CD4-positive, alpha-beta T cell treated with Interleukin-1 beta for 1 hour (primary cell): ENCODE results near the gene CCDC88B.

Source experiments
- DNase-seq, 2 donors: peaks; one replicate each; pipeline ENCODE4 v3.0.0-alpha.2; 2020 to 2022

CCDC88B gene

DNA sequence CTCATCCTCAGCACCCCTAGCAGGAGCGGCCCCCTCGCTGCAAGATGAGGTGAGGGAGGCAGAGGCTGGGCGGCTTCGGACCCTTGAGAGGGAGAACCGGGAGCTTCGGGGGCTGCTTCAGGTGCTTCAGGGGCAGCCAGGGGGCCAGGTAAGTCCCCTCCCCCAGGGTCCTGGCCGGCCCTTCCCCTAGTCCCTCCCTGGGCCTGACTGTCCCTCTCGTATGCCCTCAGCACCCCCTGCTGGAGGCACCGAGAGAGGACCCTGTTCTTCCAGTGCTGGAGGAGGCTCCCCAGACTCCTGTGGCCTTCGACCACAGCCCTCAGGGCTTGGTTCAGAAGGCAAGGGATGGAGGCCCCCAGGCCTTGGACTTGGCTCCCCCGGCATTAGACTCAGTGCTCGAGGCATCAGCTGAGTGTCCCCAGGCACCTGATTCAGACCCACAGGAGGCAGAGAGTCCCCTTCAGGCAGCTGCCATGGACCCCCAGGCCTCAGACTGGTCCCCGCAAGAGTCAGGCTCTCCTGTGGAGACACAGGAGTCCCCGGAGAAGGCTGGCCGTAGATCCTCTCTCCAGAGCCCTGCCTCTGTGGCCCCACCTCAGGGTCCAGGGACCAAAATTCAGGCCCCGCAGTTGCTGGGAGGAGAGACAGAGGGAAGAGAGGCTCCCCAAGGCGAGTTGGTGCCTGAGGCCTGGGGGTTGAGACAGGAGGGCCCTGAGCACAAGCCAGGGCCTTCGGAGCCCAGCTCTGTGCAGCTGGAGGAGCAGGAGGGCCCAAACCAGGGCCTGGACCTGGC is 4.0 kb downstream of the CCDC88B start:
- DNase-seq = no peak

DNA sequence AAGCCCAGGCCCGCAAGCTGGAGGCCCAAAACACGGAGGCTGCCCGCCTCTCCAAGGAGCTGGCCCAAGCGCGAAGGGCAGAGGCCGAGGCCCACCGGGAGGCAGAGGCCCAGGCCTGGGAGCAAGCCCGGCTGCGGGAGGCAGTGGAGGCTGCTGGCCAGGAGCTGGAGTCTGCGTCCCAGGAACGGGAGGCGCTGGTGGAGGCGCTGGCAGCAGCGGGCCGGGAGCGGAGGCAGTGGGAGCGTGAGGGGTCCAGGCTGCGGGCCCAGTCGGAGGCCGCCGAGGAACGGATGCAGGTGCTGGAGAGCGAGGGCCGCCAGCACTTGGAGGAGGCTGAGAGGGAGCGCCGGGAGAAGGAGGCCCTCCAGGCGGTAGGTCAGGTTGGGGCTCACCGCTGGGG is 4.8 kb downstream of the CCDC88B start:
- no peak for DNase-seq

DNA sequence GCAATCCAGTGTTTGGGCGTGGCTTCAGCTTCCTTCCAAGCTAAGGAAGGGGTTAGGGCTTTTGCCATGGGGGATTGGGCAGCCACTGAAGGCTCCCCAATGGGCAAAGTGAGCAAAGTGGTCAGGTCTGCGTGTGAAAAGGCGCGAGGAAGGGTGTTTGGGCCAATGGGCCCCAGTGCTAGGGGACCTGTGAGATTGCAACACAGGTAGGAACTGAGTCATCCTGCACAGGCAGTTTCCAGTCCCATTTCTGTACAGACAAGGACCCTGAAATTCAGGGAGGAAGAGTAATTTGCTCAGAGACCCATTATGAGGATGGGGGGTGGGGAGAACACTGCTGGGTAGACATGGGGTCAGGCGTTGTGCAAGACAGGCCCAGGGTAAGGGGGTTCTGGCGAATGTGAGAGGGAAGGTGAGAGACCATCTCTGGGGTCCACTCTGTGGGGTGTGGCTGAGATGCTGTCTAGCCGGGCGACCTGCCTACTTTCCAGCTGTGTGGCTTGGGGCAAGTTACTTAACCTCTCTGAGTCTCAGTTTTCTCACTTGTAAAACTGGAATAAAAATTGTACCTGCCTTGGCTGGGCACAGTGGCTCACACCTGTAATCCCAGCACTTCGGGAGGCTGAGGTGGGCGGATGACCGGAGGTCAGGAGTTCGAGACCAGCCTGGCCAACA is 7.3 kb downstream of the CCDC88B start:
- DNase-seq = no peak

DNA sequence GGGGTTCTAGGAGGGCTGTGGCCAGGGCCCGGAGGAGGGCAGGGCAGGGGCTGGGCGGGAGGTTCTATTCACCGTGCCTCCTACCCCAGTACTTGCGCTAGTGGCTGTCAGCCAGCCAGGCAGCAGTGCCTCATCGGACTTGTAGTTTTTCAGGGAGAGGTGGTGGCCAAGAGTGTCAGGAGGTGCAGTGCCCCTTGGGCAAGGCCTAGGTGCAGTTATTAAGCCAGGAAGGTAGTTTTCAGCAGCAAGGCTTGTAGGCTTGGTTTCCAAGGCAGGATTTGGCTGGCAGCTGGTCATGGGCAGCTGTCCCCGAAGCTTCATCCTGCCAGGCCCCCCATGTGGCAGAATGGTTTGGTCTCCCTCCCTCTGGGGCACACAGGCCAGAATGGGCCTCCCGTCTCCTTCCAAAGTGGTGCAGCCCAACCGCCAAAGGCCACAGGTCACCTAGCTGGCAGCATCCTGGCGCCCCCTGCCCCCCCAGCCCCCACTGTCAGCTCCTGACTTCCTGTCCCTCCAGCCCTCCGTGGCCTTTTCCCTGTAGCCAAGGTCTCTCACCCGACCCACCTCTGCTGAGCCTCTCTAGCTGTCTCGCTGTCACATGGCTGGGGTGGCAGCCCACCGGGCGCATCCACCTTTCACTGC is 8.5 kb downstream of the CCDC88B start:
- DNase-seq = no peak

- no peak for DNase-seq
Observed at GRCh38 chr11:64349025-64349387, 9.0 kb downstream of the CCDC88B start.

DNA sequence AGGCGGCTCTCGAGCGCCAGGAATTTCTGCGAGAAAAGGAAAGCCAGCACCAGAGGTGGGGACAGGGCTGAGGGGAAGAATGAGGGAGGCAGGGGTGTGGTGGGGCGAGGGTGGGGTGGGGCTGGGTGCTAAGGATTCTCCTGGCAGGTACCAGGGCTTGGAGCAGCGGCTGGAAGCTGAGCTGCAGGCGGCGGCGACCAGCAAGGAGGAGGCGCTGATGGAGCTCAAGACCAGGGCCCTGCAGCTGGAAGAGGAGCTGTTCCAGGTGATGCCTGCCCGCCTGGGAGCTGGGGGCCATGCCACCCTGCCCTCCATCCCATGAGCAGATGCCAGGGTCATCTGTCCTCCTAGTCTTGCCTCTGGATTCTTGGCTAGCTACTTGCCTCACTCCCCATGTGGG is 9.4 kb downstream of the CCDC88B start:
- DNase-seq = no peak

- DNase-seq = no peak
Observed at GRCh38 chr11:64351136-64351631, 11.2 kb downstream of the CCDC88B start.

DNA sequence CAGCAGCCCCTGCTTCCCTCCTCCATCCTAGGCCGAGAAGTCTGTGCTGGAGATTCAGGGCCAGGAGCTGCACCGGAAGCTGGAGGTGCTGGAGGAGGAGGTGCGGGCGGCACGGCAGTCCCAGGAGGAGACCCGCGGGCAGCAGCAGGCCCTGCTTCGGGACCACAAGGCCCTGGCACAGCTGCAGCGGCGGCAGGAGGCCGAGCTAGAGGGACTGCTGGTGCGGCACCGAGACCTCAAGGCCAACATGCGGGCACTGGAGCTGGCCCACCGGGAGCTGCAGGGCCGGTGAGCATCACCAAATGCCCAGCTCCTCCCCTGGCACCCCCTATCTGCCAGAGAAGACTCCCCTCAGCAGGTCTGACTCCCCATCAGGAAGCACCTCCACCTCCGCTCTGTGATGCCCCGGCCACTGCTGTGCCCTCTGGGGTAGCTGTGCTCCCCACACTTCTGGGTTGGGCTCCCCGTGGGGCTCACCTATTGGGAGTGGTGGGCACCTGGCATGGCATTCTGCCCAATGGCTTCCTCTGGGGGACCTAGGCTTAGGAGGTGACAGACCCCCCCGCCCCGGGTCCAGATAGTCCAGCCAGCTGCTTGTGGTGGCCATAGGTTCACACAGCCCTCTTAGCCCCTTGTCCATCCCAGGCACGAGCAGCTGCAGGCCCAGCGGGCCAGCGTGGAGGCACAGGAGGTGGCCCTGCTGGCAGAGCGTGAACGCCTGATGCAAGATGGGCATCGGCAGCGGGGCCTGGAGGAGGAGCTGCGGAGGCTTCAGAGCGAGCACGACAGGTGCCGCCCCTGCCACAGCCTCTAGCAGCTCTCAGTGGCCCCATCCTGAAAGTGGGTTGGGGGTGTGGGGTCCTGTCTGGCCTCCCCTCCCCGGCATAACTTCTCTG is 12.3 kb downstream of the CCDC88B start:
- DNase-seq = no peak

GRCh38 chr11:64352995-64353714 is 13.2 kb downstream of the CCDC88B start:
- DNase-seq = no peak

DNA sequence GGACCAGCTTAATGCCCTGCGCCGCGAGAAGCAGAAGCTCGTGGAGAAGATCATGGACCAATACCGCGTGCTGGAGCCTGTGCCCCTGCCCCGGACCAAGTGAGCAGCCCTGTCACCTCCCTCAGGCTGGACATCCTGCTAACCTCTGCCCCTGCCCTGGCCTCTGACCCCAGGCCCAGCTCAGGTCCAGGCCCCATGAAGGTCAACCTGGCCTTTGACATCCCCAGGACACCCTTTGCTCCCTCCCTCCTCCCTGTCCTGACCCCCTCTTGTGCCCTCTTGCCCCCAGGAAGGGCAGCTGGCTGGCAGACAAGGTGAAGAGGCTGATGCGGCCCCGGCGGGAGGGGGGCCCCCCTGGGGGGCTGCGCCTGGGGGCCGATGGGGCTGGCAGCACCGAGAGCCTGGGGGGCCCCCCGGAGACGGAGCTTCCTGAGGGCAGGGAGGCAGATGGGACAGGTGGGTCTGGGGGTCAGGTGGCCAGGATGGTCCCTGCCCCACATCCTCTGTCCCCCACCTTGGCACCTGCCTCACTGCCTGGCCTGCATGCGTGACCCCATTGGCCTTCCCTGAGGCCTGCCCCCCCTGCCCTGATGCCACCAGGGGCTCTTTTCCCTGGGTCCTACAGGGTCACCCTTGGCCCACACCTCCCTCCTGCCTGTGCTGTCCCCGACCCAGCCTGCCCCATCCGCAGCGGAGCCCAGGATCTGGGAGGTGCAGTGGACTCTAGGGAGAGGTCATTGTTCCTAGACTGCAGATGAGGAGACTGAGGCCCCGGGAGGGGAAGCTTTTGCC is 13.9 kb downstream of the CCDC88B start:
- no peak for DNase-seq

DNA sequence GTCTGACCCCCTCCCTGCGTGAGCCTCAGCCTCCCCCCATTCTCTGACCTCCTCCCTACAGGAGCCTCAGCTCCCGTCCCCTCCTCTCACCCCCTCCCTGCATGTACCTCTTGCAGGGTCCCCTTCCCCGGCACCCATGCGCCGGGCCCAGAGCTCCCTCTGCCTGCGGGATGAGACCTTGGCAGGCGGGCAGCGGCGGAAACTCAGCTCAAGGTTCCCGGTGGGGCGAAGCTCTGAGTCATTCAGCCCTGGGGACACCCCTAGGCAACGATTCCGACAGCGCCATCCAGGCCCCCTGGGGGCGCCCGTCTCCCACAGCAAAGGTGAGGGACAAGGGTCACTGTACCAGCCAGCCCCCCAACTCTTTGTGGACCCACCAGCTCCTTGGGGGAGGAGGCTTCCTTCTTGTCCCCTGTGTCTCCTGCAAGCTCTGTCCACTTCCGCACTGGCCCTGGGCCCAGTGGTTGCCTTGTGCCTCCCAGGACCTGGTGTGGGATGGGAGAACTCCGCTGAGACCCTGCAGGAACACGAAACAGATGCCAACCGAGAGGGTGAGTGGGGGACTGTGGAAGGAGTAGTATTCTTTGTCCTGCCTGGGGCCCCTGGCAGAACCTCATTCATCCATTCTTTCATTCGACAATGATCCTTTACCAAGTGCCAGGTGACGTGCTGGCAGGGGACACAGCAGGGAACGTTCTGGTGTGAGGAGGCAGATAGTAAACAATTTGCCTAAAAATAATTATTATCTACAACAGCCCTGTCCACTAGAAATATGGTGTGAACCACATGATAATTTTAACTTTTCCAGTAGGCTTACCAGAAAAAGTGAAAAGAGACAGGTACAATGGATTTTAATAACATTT is 15.3 kb downstream of the CCDC88B start:
- DNase-seq = peak; percentile 25 to 67

DNA sequence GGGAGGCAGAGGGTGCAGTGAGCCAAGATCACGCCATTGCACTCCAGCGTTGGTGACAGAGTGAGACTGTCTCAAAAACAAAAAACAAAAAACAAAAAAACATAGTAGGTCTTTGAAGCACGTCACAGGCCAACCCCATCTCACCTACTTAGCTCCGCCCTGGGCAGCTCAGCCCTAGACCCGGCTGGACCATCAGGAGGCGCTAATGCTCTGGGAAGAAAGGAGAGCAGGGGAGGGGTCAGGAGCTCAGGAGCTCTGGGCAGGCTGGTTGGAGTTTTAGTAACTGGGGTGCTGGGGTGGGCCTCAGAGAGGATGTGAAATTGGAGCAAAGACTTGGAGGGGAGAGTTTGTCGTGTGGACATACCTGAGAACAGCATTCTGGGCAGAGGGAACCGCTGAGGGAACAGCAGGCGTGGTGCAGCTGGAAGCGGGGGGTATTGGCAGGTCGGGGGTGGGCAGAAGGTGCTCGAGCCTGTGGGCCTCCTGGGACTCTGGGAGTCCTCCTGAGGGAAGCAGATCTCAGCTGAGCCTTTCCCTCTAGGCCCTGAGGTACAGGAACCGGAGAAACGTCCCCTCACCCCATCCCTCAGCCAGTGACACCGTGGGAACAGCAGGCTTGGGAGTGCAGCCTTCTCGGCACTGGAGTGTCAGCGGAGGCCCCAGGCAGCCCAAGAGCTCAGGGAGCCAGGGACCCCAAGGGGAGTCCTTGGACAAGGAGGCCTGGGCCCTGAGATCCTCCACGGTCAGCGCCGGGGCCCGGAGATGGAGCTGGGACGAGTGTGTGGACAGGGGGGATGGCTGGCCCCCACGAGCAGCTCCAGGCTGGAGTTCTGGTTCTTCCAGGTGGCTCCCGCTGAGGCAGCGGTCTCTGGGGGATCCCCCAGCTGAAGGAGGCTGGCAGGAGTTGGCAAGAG is 16.8 kb downstream of the CCDC88B start:
- peak; percentile 35 to 37 for DNase-seq

GRCh38 chr11:64357446-64357845 is 17.4 kb downstream of the CCDC88B start:
- DNase-seq = no peak

- peak in 1 of 2 donors; percentile 22 for DNase-seq
Observed at GRCh38 chr11:64357904-64358535, 18.0 kb downstream of the CCDC88B start.

DNA sequence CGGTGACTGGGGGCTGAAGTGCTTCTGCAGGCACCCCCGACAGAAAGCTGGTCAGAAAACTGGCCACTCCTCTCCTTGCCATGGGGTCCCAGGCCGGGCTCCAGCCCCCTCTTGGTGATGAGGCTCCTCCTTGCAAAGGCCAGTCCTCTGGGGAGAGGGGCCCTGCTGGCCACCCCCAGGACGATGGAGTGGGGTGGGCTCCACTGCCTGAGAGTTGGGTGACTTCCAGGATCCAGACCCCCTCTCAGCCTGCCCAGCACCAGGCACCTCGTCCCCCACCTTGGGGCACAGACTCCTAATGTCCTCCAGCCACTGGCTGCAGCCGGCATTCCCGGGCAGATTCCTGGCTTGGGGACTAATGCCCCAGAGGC is 18.5 kb downstream of the CCDC88B start:
- no peak for DNase-seq

DNA sequence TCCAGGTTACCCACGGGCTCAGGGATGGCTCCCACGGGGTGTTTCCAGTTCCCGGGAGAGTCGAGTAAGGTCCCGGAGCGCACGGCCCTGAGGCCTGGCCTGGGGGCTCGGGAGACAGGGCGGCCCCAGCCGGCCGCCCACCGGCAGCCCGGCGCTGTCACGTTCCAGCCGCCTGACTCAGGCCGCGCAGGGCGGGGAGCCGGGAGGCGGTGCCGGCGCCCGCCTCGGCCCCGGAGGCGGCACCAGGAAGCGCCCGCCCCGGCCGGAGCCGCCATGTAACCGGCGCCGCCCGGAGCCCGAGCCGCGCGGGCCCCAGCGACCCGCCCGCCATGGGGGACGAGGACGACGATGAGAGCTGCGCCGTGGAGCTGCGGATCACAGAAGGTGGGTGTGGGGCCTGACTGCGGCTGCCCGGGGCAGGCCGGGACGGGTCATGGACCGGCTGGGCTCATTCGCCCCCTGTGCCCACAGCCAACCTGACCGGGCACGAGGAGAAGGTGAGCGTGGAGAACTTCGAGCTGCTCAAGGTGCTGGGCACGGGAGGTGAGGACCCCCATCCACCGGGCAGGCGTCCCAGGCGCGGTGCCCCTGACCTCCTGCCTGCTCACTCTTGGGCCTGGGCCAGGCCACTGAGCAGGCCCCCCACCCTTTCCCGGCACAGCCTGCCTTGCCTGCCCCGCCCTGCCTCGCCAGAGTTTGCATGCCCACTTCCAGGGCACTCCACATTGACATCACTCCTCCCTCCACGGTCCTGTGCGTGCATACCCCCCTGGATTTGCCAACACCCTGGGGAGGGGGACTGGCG is 19.1 kb downstream of the CCDC88B start, which contains the start of gene RPS6KA4:
Gene RPS6KA4 (plus strand): TSS at position 256 of the 805 bp plus-strand sequence. CDS start 74 bp downstream, at position 330.
- peak; percentile 43 to 44 for DNase-seq

GRCh38 chr11:64359712-64360445 is 19.9 kb downstream of the CCDC88B start:
- DNase-seq = peak in 1 of 2 donors; percentile 26
